ENCODE results near the gene GINS3.

GINS3 gene

DNA sequence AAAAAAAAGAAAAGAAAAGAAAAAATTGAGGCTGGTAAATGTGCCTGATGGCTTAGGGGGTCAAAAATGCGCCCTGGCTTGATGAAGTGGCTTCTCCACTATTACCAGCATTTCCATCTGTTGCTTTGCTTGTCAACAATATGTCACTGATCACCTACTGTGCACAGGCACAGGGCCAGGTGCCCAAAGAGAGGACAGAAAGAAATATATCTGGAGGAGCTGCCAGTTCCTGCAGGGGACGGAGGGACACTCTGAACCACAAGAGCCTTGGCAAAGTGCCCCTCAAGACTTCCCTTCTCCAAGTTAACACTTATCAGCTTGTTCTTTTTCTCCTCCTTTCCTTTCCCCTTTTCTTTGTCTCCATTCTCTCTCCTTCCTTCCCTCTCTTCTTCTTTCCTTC is 34.7 kb downstream of the GINS3 start:
- DNase-seq = no peak

DNA sequence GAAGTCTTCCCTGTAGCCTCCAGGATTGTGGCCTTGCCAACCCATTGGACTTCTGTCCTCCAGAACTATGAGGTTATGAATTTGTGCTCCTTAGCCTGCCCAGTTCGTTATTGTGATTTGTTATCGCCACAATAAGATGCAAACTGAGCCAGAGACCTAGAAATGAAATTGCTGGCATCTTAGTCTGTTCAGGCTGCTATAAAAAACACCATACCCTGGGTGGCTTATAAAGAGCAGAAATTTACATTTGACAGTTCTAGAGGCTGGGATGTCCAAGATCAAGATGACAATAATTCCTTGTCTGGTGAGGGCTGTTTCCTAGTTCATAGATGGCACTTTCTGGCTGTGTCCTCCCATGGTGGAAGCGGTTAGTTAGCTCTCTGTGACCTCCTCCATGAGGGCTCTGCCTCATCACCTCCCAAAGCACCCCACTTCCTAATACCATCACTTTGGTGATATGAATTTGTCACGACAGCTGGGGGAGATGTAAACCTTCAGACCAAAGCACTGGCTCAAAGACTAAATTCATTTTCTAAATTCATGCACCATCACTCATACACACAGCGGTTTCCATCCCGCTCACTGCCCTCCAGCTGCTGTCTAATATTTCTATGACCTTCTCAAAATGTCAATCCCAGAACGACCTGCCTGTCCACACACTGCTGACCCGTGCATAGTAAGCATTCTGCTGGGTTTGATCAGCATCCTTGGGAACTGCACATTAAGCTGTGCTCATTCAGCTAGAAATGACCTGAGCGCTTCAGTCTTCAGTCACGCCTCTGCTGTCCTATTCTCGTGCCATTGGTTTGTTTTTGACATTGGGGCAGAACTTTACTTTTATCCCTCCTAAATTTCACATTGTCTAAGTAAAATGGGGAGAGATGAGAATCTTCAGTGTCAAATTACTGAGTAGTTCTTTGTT is 36.6 kb downstream of the GINS3 start:
- no peak for DNase-seq

DNA sequence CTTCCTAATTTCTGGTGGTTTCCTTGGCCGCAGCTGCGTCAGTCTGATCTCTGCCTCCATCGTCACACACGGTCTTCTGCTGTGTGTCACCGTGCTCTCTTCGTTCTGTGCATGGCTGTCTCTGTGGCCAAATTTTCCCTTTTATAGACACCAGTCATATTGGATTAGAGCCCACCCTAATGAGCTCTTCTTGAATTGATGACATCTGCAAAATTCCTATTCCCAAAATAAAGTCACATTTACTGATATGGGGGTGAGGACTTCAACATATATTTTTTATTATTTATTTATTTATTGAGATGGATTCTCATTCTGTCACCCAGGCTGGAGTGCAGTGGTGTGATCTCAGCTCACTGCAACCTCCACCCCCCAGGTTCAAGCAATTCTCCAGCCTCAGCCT is 38.4 kb downstream of the GINS3 start:
- DNase-seq = no peak

DNA sequence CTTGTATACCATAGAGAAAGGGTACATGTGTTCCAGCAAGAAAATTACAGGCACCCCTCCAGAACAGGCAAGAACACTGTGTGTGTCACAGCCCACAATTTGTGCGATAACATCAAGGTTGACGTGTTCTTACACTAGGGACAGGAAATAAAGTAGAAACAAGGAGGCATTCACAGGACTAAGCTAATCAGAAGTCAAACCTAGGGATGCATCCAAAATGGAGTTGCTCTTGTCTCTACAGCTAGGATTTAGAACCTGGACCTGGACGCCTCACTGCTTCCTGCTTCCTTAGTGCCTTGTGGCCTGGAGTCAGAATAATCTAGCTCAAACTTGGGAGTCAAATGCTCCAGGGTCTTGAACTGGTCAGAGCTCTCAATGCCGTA is 41.3 kb downstream of the GINS3 start:
- no peak for DNase-seq

DNA sequence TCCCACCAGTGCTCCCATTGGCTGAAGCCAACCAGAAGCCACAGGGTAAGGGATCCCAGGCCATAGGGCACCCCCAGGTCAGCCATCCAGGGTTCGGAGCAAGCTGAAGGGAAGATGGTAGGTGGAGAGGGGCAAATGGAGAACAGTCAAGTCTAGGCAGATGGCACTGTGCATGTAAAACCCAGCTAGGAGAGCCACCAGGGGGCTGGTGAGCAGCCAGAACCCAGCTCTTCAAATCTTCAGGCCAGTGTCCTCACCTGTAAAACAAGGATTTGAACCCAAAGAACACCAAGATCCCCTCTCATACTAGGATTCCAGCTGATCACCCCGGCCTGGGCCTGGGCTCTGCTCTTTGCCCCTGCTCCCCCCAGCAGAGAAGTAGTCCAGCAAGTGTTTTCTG is 43.5 kb downstream of the GINS3 start:
- DNase-seq = no peak

DNA sequence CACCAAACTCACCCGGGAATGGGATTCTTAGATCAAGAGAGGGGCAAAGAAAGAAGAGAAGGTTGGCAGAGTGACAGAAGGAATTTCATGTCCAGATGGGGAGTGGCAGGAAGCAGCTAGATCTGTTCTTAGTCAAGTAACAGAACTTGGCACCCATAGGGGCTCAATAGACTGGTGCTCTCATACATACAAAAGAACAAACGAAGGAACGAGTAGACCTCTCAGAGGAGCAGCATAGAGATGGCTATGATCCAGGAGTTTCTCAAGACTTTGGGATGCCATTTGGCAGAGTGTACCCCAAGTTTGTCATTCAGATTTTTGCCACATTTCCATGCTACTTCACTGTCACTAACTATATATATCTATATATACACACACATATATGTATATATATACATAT is 47.9 kb downstream of the GINS3 start:
- no peak for DNase-seq

DNA sequence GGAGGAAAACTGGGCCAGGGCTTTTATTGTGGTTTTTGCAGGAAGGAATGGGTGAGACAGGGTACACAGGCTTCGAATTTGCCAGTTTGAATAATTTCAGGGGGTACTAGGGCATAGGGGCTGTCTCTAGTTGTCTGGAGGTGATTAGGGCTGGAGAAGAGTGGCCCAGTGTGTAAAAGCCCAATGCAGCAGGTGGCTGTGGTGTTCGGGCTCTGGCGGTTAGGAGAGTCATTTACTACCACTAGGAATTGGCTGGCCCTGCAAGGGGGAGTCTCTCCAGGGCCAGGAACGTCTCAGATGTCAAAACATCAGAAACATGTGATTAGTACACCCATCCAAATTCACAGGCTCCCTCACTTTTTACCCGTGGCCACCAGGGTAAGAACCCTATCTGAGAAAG is 50.3 kb downstream of the GINS3 start:
- no peak for DNase-seq

DNA sequence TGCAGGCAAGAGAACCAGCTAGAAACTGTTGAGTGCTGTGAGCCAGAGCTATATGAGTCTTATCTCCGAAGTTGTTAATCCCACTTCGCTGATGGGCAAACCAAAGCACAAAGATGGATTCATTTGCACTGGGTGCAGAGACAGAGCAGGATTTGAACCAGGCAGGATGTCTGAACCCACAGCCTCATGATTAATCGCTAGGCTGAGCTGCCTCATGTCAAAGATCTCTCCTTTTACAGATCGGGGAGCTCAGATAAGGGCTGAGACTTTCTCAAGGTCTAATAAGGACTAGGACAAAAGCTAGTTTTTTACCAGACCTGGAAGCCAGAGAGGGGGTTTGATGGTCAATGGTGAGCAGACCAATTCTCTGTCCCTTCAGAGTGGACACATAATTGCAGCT is 51.5 kb downstream of the GINS3 start:
- no peak for DNase-seq

DNA sequence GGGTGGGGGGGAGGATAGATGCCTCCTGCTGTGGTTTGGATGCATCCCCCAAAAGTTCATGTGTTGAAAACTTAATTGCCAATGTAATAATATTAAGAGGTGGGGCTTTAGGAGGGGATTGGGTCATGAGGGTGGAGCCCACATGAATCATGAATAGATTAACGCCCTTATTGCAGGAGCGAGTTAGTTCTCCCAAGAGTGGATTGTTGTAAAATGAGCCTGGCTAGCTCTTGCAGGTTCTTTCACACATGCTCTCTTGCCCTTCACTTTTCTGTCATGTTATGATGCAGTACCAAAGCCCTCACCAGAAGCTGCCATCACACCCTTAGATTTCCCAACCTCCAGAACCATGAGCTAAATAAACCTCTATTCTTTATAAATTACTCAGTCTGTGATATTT is 52.0 kb downstream of the GINS3 start:
- no peak for DNase-seq

DNA sequence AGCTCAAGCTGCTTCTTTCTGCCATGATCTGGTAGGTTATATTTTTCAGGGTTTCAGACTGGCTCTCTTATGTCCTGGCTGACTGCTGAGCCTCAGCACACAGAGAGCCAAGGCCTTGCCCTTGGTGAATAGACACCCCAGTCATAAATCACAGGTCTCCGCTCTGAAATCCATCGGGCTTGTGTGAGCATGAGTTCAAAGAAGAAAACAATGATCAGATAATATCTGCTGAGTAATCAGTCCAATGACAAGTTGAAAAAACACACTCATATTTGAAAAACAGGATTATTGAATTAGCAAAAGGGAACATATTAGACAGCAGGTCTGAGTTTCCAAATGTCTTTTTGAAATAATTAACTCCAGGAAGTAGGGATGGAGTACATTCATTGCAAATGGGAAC is 56.6 kb downstream of the GINS3 start:
- DNase-seq = no peak

DNA sequence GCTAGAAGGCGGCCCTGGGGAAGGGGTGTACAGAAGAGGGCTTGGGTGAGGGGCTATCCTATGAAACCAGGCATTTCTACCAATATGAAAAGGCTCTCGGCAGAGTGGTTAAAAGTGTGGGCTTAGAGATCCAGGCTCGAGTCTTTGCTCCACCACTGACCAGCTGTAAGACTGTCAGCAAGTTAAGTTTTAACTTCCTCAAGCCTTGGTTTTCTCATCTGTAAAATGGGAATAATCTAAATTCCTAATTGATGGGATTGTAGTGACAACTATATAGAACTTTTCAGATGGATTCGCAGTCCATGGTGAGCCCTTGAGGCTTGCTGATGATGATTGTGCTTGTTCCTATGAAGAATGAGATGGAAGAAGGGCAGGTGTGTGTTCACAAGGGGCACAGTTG is 57.0 kb downstream of the GINS3 start:
- no peak for DNase-seq

DNA sequence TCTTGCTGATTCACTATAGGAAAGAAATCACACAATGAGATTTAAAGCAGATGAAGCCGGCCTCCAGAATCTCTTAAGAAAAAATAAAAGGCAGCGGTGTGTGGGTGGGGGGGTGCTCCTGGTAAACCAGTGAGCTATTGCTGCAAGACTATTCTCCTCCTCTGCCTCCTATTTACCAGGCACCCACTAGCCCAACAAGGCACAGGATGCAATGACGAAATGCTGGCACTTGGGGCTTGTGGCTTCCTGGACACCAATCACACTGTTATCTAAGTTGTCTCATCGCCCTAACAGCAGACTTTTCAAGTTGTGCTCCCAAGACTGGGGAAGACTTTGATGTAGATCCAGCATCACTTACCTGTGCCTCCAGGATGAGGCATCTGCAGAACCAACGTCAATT is 57.5 kb downstream of the GINS3 start:
- no peak for DNase-seq

DNA sequence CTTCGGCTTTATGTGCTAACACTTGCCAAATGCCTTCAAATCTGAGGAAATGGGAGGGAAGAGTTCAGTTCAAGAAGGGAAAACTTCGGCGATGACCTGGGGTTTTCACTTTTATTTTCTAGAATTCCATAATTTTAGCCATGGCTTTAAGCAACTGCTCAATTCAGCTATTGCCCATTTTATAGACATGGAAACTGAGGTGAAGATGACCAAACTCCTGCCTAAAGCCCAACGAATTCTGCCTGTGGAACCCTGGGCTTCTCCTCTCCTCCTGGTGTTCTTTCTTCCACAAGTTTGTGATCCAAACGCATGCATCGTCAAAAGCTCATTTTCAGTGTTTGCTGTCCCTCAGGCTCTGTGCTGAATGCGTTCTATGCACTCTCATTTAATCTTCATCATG is 58.3 kb downstream of the GINS3 start:
- DNase-seq = no peak

DNA sequence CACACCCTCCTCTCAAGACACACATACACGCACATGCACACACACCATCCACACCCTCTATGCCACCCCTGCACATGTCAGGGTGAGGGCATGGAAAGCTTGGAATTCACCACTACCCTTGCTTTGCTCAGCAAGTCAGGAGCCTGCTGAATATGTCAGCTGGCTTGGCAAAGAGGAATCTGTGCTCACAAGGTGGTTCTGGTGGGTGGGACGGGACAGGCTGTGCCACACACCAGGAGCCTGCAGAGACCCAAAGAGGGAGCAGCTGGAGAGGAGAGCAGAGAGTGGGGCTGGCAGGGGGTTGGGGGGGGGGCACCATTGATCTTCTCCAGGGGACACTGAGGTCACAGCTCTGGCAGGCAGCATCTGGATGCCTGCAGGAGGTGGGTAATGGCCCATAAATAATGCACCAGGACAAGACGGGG is 59.0 kb downstream of the GINS3 start:
- no peak for DNase-seq

DNA sequence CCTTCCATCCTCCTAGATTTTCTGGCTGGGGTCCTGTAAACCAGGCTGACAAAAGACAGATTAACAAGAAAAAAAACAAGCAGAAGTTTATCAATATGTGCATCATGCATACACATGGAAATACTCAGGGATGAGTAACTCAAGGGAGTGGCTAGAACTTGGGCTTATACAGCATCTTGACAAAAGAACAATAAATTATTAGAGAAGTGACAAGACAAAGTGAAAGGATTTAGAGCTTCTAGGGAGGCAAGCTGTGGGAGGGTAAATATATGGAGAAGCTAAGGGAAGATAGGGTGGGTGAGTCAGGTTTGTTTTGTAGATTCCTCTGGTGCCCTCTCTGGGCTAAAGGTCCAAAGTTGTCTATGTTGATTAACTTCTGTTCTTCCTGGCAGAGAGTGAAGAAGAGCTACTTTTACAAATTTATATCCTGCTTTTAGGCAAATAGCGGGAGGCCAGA is 59.7 kb downstream of the GINS3 start:
- DNase-seq = no peak

DNA sequence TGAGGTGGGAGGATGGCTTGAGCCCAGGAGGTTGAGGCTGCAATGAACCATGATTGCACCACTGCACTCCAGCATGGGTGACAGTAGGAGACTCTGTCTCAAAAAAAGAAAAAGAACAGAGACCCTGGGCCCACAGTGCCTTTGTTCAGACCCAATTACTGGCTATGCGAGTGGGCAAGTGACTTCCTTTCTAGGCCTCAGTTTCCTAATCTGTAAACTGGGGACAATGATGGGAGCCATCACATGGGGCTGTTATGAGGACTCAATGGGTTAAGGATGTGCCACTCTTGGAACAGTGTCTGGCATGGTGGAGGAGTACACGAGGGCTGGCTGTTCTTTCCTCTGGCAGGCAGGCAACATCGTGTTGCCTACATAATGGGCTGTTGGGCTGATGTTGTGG is 60.4 kb downstream of the GINS3 start:
- DNase-seq = no peak

DNA sequence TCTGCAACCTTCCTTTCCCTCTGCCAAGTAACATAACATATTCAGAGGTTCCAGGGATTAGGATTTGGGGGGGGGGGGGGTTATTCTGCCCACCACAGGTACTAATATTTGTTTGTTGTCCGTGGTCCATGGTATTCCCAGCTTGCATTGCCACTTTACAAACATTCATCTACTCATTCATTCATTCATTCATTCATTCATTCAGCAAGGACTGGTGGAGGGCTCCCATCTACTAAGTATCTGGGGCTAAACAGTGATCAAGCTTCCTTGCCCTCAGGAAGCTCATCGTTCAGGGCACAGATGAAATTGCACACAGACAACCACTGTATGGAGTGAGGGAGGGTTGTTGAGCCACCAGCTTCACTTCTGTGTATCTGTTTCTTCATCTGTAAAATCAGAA is 61.9 kb downstream of the GINS3 start:
- DNase-seq = no peak

DNA sequence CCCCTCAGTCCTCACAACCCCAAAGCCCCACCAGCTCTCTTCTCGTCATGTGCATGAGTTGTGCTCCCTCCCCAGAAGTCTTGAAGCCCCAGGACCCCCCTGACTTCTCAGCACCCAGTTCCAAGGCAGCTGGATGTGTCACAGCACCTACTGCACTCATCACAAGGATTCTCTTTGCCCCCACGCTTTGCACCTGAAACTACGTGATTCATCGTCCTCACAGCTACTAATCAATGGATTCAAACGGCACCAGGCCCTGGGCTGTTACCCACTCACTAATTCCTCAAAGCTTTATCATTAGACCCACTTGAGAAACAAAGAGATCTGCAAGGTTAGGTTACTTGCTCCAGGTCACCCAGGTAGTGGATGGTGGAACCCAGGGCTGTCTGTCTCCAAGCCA is 62.6 kb downstream of the GINS3 start:
- no peak for DNase-seq
